HT-29 (cell line): Measurements from ENCODE around the gene OXLD1. TPM values are rescaled to one million over a fixed set of nuclear protein-coding genes. Genes with fewer than 3 reads are reported as not detected.

Experiments
- DNase-seq: peaks from one replicate; pipeline ENCODE4 v3.0.0-alpha.2; 2015; ENCODE audit warnings: low spot score
- total RNA-seq: library from RNA; depleted of rRNA; stranded (reverse); fragments of >200 nt; shearing (Covaris generic); gene quantifications from 2 replicates; pipeline ENCODE4 v1.2.3, GENCODE V29; 2014; rRNA removed

OXLD1 gene
- total RNA-seq: 97.8 and 104 TPM in 2 replicates

DNA sequence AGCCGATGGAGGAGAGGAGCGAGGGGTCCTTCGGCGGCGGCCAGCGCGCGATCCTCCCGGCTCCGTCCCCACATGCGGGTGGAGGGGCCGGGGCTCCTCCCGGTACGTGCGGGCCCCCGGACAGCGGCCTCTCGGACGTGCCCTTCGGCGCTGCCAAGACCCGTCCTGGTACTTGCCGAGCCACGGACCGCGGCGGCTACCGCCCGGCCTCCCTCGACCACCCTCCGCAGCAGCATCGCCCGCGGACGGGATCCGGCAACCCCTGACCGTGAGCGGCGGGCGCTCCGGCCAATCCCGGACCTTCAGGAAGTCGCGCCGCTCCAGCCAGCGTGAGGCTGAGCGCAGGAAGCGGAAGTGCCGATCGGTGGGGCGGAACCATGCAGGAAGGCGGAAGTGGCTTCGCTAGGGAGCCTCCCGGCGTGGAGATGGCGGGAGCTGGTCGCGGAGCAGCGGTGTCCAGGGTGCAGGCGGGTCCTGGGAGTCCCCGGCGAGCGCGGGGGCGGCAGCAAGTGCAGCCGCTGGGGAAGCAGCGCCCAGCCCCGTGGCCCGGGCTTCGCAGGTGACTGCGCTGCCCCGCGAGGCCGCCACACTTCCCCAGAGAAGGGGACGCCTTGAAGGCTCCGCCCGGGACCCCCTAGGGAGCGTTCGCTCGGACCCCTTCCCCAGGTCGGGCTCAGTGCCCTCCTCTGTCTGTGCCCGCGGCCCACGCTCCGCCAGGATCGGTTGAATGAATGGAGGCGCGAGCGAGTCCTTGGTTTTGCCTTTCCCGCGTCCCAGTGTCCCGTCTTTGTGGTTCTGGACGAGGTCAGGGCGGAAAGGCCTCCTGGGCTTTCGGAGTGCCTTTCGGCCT, at the start of gene OXLD1, which contains the start of gene CCDC137:
TSS of gene OXLD1 (minus strand) at position 264 of the 850 bp plus-strand sequence. CDS start at position 236, 28 bp downstream.
TSS of gene CCDC137 (plus strand) at position 396 of the 850 bp plus-strand sequence. CDS start at position 426, 30 bp downstream.
- peak; percentile 94 for DNase-seq

- no peak for DNase-seq
Measured at GRCh38 chr17:81715107-81715871, 48.9 kb upstream of the OXLD1 start.

DNA sequence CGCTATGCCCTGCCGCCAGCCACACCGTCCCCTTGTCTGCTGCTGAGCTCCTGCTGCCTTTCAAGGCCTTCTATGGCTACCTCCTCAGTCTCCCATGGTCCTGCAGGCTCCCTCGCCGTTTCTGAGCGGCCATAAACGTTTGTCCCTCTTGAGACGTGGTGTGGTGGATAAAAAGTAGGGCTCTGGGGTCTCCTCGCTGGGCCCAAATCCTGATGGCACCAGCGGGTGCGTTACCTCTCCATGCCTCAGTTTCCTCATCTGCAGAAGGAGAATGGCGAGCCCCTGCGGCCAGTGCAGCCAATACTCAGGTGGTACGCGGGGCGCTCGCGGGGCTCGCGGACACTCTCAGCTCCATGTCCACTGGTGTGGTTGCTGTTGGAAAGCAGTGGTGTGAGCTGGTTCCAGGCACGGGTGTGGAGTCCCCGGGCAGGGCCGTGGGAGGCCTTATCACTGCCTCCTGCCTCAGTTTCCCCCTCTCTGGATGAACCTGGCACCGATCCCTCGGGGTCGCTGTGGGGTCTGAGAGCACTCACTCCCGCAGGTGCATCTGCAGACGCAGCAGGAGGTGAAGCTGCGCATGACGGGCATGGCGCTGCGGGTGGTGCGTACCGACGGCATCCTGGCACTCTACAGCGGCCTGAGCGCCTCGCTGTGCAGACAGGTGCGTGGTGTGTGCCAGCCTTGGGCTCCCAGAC, 48.2 kb upstream of the OXLD1 start:
- DNase-seq: no peak

DNA sequence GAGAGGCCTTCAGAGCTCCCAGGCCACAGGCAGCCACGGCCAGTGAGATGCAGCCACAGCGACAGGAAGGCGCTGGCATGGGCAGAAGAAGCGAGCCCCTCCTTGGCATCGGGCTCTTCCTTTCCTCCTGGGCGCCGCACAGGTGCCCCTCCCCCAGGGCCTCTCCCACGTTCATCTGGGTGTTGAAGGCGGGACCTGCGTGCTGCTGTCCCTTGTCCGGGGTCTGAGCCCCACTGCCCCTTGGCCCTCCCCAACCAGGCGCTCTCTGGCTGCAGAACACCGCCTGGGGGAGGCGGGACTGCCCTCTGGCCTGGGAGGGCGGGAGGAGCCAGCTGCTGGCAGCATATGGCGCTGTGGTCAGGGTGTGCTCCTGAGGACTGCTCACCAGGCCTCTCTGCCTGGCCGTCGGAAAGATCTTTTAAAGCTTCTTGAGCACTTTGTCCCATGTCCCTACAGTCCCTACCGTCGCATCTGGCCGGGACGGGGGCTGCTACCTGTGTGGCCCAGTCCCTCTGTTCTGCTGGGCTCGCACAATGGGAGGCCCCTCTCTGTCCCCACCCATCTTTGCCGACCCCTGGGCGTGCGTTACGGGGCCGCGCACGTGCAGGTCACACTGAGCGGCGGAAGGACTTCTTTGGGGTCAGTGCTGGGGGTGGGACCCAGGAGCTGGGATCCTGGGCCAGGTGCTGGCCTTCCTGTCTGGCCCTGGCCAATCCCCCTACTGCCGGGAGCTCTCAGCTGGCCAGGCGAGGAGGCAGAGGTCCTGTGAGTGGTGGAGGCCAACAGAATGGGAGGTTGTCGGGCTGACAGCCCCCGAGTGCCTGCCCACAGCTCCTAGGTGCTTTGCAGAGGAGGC, 47.4 kb upstream of the OXLD1 start:
- DNase-seq: peak; percentile 64

DNA sequence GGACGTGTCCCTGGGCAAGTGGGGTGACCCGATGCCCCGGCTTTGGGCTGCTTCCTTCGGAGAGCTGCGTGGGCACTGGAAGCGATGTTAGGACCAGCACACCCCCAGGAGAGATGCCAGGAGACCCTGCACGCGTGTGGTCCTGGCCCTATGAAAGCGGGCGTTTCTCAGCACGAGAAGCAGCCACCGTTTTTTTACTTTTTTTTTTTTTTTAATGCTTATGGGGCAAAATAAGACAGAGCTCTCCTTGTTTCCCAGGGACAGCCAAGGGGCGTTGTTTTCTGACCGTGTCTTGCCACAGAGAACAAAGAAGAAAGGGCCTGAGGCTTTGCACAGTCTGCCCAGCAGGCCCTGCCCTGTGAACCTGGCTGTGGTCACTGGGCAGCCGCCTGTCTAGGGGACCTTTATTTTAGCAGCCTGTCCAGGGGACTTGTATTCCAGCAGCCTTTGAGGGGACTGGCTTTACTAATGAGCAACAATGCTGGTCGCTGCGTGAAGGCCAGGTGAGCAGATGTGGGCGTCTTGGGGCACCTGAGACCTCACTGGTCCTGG, 46.7 kb upstream of the OXLD1 start:
- DNase-seq: peak; percentile 54

- peak; percentile 75 for DNase-seq
Measured at GRCh38 chr17:81712468-81713003, 46.1 kb upstream of the OXLD1 start.

DNA sequence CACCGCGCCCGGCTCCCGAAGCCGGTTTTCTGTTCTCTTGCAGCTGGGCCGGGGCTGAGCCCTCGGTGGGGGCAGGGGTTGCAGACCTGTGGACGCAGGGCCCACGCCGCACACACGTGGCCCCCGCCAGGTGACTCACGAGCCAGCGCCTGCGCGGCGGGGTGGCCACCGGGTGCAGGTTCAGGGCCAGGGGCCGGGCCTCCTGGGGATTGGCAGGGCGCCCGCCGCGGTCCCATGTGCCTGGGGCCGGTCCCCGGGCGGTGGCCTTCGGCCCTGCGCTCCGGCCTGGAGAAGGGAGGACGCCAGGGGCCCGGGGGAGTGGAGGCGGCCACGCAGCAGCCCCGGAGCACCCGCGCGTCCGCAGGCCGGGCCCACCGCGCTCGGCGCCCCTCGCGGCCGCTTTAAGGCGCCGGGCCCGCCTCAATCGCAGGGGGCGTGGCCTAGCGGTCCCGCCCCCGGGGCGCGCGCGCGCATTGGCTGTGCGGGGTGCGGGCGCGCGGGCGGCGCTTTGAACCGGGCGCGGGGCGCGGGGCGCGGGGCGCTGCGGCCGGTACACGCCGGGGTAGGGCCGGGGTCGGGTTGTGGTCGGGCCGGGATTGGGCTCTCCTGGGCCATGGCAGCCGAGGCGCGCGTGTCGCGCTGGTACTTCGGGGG, 45.5 kb upstream of the OXLD1 start, which contains the start of gene SLC25A10:
TSS of gene SLC25A10 (plus strand) at position 471 of the 654 bp plus-strand sequence. CDS start at position 614, 143 bp downstream.
- peak; percentile 90 for DNase-seq

DNA sequence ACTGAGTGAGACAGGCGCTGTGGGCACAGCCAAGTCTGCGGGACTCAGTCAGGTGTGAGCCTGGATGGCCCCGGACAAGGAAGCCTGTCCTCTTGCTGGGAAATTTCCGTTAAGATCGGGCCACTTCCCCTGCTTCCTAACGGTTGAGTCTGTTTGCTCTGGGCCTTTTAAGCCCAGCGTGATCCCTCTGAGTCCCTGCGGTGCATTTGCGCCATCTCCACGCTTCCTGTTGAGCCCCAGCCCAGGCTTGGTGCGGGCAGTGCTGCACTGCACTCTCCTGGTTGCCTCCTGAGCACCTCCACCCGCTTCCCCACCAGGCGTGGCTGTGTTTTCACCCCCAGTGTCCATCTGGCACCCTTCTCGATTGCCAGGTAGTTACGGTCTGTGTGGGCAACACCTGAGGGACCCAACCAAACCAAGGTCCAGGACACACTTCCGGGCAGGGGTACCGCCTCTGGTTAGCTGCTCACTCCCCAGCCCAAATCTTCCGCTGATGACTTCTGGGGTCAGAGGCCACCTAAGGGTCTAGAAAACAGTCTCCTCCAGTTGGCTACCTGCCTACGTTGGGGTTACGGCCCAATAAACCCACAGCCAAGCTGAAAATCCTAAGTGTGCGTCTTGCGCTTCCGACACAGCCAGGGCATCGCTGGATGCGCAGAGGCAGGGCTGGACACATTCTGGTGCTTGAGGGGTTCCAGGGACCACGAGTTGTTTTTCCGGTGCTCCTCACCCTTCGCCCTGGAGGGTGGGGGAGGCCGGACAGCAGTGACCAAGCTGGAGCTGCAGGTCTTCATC, 44.3 kb upstream of the OXLD1 start:
- peak; percentile 49 for DNase-seq

DNA sequence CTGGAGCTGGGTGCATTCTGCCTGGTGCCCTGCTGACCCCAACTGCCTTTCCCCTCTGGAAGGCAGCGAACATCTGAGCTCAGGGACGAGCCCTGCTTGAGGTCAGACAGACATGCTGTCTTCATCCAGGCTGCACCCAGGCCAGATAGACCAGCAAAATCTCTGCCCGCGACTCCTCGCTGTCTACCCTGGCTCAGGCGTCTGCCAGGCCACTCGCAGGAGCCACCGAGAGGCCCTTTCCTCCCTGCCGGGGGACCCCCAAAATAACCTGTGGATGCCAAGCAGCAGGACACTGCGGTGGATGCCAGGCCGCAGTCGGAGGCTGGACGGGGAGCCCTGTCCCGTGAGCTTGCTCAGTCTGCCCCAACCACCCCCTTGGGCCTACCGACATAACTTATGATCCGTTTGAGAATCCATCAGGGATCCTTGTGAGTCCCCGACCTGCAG, 42.4 kb upstream of the OXLD1 start:
- DNase-seq: no peak

GRCh38 chr17:81707725-81708646, 41.6 kb upstream of the OXLD1 start:
- DNase-seq: no peak

DNA sequence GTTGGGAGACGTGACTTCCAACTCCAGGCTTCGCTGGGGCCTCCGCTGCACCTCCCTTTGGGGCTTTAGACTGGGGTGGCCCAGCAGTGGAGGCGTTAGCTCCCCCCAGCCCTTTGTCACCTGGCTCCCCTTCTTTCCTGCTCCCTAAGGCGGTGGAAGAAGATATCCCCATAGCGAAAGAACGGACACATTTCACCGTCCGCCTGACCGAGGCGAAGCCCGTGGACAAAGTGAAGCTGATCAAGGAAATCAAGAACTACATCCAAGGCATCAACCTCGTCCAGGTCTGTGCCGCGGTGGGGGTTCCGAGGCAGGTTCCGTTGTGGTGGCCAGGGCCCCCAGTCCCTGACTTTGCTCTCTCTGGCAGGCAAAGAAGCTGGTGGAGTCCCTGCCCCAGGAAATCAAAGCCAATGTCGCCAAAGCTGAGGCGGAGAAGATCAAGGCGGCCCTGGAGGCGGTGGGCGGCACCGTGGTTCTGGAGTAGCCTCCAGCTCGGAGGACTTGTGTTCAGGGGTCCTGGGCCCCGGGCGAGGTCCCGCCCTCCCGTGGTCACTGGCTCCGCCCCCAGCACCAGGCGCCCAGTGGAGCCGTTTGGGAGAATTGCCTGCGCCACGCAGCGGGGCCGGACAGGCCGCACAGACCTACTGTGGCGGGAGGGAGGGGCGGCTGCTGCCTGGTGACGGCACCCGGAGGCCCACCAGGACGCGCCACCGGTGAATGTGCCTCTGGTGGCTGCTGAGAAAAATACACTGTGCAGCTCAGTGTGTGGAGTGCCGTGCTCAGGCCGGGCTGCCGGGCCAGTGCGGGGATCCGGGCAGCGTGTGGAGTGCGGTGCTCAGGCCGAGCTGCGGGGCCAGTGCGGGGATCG, 40.6 kb upstream of the OXLD1 start:
- DNase-seq: no peak

DNA sequence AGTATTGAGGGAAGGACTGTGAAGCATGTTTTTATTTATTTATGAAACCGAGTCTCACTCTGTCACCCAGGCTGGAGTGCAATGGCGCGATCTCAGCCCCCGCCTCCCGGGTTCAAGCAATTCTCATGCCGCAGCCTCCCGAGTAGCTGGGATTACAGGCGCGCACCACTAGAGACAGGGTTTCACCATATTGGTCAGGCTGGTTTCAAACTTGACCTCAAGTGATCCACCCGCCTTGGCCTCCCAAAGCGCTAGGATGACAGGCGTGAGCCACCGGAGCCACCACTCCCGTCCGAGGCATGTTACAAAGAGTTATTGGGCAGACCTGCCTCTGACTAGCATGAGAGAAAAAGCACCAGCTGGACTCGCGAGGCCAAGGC, 39.8 kb upstream of the OXLD1 start:
- no peak for DNase-seq

- DNase-seq: no peak
Measured at GRCh38 chr17:81705518-81706231, 39.3 kb upstream of the OXLD1 start.

- DNase-seq: no peak
Measured at GRCh38 chr17:81703747-81704654, 37.6 kb upstream of the OXLD1 start.
